ENCODE data around the gene GALNT5.

Gene GALNT5

GRCh38 chr2:157307021-157307420, 49.5 kb downstream of the GALNT5 start:
- POLR2A ChIA-PET (ENCODE audit: low non-redundant PET): no interaction called here
- H3K27ac ChIP-seq: no peak overlapping the region
- DNase-seq (ENCODE audit: low spot score): no peak
- TF ChIP-seq, protein P1, sequence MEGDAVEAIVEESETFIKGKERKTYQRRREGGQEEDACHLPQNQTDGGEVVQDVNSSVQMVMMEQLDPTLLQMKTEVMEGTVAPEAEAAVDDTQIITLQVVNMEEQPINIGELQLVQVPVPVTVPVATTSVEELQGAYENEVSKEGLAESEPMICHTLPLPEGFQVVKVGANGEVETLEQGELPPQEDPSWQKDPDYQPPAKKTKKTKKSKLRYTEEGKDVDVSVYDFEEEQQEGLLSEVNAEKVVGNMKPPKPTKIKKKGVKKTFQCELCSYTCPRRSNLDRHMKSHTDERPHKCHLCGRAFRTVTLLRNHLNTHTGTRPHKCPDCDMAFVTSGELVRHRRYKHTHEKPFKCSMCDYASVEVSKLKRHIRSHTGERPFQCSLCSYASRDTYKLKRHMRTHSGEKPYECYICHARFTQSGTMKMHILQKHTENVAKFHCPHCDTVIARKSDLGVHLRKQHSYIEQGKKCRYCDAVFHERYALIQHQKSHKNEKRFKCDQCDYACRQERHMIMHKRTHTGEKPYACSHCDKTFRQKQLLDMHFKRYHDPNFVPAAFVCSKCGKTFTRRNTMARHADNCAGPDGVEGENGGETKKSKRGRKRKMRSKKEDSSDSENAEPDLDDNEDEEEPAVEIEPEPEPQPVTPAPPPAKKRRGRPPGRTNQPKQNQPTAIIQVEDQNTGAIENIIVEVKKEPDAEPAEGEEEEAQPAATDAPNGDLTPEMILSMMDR (conservative IDR thresholded peaks at IDR 0.05; ENCODE audit: low read depth): no peak
- CTCF ChIA-PET: interaction anchor here (0.6 to 1.0 kb wide), 4 partner anchors 20 to 61 kb away, joined by 3 to 4 read pairs (median 3); no protein-coding TSS in a partner anchor

DNA sequence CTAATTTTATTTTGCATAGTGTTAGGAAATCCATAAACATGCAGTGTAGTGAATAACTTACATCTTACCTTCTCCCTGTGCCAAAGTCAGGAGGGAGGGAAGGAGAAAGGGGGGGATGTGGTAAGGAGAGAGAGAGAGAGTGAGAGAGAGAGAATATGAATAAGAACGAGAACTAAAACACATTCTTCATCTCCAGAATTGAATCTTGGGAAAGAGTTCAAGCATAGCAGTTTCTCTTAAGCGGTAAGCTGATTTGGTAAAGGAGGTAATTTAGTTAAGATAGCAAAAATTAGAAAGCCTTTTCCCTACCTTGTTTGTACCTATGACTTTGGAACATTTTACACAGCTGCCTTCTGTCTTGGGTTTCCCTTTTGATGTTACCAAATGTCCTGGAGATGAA, 52.4 kb downstream of the GALNT5 start:
- H3K27ac ChIP-seq: no peak overlapping the region
- no peak for DNase-seq (ENCODE audit: low spot score)
- TF ChIP-seq, protein P1 (conservative IDR thresholded peaks at IDR 0.05; ENCODE audit: low read depth): no peak
- ChIA-PET CTCF (interaction anchor here (0.6 kb wide), 1 partner anchor 178 kb away, joined by 9 read pairs; no protein-coding TSS in a partner anchor), POLR2A (ENCODE audit: low non-redundant PET) (no interaction called here)

DNA sequence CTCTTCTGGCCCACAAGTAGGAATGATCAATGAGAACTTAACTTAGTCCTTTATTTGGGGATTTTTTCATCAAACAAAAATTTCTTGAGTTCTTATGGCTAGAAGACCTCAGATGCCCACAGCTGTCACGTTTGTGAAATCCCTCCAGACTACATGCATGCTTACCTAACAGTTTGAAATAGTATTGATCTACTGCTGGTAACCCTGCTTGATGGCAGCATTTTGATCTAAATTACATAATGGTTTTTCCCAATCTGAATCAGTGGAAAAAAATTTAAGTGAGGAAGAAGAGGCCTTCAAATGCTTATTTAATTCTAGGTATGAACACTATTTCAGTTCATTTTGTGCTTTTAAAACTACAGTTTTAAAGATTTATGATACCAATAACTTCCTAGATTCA, 54.2 kb downstream of the GALNT5 start:
- CTCF ChIA-PET: interaction anchor here (1.8 kb wide), 1 partner anchor 9 kb away, joined by 14 read pairs; no protein-coding TSS in a partner anchor
- TF ChIP-seq, protein P1 (conservative IDR thresholded peaks at IDR 0.05; ENCODE audit: low read depth): no peak
- H3K27ac ChIP-seq: no peak overlapping the region

GRCh38 chr2:157312866-157313486, 55.5 kb downstream of the GALNT5 start:
- POLR2A ChIA-PET (ENCODE audit: low non-redundant PET): no interaction called here
- H3K27ac ChIP-seq: no peak overlapping the region
- TF ChIP-seq, protein P1 (conservative IDR thresholded peaks at IDR 0.05; ENCODE audit: low read depth): no peak
- CTCF ChIA-PET: interaction anchor here (0.6 kb wide), 1 partner anchor 28 kb away, joined by 3 read pairs; no protein-coding TSS in a partner anchor
- no peak for DNase-seq (ENCODE audit: low spot score)

More for the DNA sequence above, 54.2 kb downstream of the GALNT5 start:
- DNase-seq (ENCODE audit: low spot score): no peak
- POLR2A ChIA-PET (ENCODE audit: low non-redundant PET): no interaction called here

DNA sequence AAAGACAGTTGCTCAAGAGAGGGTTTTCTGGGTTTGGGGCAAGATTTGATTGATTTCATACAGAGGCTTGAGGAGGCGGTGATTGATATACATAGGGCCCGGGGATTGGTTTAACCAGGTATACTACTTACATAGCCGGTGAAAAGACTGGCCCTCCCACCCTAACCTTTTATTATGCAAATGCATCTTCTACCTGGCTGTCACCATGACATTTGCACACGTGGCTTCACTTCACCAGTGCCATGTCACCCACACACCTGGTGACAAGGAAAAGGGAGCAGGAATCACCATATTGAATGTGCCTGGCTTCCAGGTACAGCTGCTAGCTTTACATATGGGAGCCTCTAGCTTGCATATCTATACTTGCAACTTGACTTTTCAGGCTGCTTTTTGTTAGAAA, 58.4 kb downstream of the GALNT5 start:
- CTCF ChIA-PET: interaction anchor here (2.2 kb wide), 1 partner anchor 13 kb away, joined by 9 read pairs; no protein-coding TSS in a partner anchor

GRCh38 chr2:157318884-157319283, 61.4 kb downstream of the GALNT5 start:
- H3K27ac ChIP-seq: no peak overlapping the region
- no peak for DNase-seq (ENCODE audit: low spot score)
- ChIA-PET POLR2A (ENCODE audit: low non-redundant PET) (no interaction called here), CTCF (interaction anchor here (0.9 kb wide), 1 partner anchor 16 kb away, joined by 5 read pairs; no protein-coding TSS in a partner anchor)
- TF ChIP-seq, protein P1 (conservative IDR thresholded peaks at IDR 0.05; ENCODE audit: low read depth): no peak

More for the DNA sequence above, 58.4 kb downstream of the GALNT5 start:
- TF ChIP-seq, protein P1 (conservative IDR thresholded peaks at IDR 0.05; ENCODE audit: low read depth): no peak
- POLR2A ChIA-PET (ENCODE audit: low non-redundant PET): no interaction called here
- no peak for DNase-seq (ENCODE audit: low spot score)
- H3K27ac ChIP-seq: no peak overlapping the region

Measured in RWPE1 (cell line).